ENCODE results near the gene GSTM2. TPM values are rescaled to one million over a fixed set of nuclear protein-coding genes. Genes with fewer than 3 reads are reported as not detected.

GSTM2 gene
- total RNA-seq, 1 experiment from 2014 or later = 0.84 TPM

DNA sequence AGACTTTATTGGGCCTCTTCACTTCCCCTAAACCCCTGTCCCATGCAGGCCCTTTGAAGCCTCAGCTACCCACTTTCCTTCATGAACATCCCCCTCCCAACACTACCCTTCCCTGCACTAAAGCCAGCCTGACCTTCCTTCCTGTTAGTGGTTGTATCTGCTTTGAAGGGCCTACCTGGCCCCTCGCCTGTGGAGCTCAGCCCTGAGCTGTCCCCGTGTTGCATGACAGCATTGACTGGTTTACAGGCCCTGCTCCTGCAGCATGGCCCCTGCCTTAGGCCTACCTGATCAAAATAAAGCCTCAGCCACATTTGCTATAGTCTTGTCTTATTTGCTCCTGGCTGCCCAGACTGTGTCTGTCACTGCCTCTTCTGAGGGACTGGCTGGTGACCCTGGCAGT lies 6.5 kb upstream of the GSTM2 start:
- Histone ChIP-seq H3K4me3 (ENCODE audit: low read depth, low read length) (no peak overlapping the region), H3K27me3 (replicated peaks; ENCODE audit: control insufficient read depth, insufficient read depth, low read length) (no peaks in the 10 kb centered on the region), H3K36me3 (ENCODE audit: control insufficient read depth, insufficient read depth, low read length) (no peaks in the 10 kb centered on the region), H3K4me1 (no peaks in the 10 kb centered on the region), H3K9me3 (no peaks in the 10 kb centered on the region)
- Mint-ChIP-seq H3K27ac (ENCODE audit: unreplicated experiment) (no peak overlapping the region), H3K4me3 (ENCODE audit: unreplicated experiment) (no peak overlapping the region), H3K4me1 (ENCODE audit: low read depth, unreplicated experiment) (peaks cover 6% of the 10 kb centered on the region), H3K27me3 (ENCODE audit: insufficient read depth, unreplicated experiment) (no peaks in the 10 kb centered on the region), H3K9me3 (ENCODE audit: unreplicated experiment) (no peaks in the 10 kb centered on the region), H3K36me3 (ENCODE audit: insufficient read depth, unreplicated experiment) (no peaks in the 10 kb centered on the region)
- ChIA-PET CTCF (no interaction called here), POLR2A (no interaction called here)
- intact Hi-C loops (cut with micrococcal nuclease; ENCODE audit: unreplicated experiment) = no loop called here
- TF ChIP-seq, protein P1, sequence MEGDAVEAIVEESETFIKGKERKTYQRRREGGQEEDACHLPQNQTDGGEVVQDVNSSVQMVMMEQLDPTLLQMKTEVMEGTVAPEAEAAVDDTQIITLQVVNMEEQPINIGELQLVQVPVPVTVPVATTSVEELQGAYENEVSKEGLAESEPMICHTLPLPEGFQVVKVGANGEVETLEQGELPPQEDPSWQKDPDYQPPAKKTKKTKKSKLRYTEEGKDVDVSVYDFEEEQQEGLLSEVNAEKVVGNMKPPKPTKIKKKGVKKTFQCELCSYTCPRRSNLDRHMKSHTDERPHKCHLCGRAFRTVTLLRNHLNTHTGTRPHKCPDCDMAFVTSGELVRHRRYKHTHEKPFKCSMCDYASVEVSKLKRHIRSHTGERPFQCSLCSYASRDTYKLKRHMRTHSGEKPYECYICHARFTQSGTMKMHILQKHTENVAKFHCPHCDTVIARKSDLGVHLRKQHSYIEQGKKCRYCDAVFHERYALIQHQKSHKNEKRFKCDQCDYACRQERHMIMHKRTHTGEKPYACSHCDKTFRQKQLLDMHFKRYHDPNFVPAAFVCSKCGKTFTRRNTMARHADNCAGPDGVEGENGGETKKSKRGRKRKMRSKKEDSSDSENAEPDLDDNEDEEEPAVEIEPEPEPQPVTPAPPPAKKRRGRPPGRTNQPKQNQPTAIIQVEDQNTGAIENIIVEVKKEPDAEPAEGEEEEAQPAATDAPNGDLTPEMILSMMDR (IDR thresholded peaks at IDR 0.05; ENCODE audit: insufficient read depth in 1 of 2, low read depth in 1 of 2, low read length in 1 of 2, severe bottlenecking in 1 of 2, unreplicated experiment in 1 of 2) = no peak
- BruUV-seq (replicated peaks) = no TSS peak
- DNase-seq = no peak

- intact Hi-C loops (cut with micrococcal nuclease; ENCODE audit: unreplicated experiment) = no loop called here
- Mint-ChIP-seq H3K36me3 (ENCODE audit: insufficient read depth, unreplicated experiment) (no peaks in the 10 kb centered on the region), H3K9me3 (ENCODE audit: unreplicated experiment) (no peaks in the 10 kb centered on the region), H3K27me3 (ENCODE audit: insufficient read depth, unreplicated experiment) (no peaks in the 10 kb centered on the region), H3K4me3 (ENCODE audit: unreplicated experiment) (no peak overlapping the region), H3K27ac (ENCODE audit: unreplicated experiment) (no peak overlapping the region), H3K4me1 (ENCODE audit: low read depth, unreplicated experiment) (no peaks in the 10 kb centered on the region)
- H3K4me3 ChIP-seq (ENCODE audit: low read depth, low read length) = no peak overlapping the region
- DNase-seq = no peak
- H3K4me1 ChIP-seq = no peaks in the 10 kb centered on the region
- POLR2A ChIA-PET = no interaction called here
- no peaks in the 10 kb centered on the region for H3K27me3 ChIP-seq (replicated peaks; ENCODE audit: control insufficient read depth, insufficient read depth, low read length)
- no TSS peak for BruUV-seq (replicated peaks)
- TF ChIP-seq, protein P1 (IDR thresholded peaks at IDR 0.05; ENCODE audit: insufficient read depth in 1 of 2, low read depth in 1 of 2, low read length in 1 of 2, severe bottlenecking in 1 of 2, unreplicated experiment in 1 of 2) = no peak
- no peaks in the 10 kb centered on the region for H3K9me3 ChIP-seq
- CTCF ChIA-PET = no interaction called here
- H3K36me3 ChIP-seq (ENCODE audit: control insufficient read depth, insufficient read depth, low read length) = no peaks in the 10 kb centered on the region
Observed at GRCh38 chr1:109664671-109665070, 3.2 kb upstream of the GSTM2 start.

GRCh38 chr1:109668123-109668775 lies 392 bp downstream of the GSTM2 start:
- Mint-ChIP-seq H3K9me3 (ENCODE audit: unreplicated experiment) (no peaks in the 10 kb centered on the region), H3K4me1 (ENCODE audit: low read depth, unreplicated experiment) (no peaks in the 10 kb centered on the region), H3K27me3 (ENCODE audit: insufficient read depth, unreplicated experiment) (no peaks in the 10 kb centered on the region), H3K4me3 (ENCODE audit: unreplicated experiment) (no peak overlapping the region), H3K27ac (ENCODE audit: unreplicated experiment) (no peak overlapping the region), H3K36me3 (ENCODE audit: insufficient read depth, unreplicated experiment) (no peaks in the 10 kb centered on the region)
- no peaks in the 10 kb centered on the region for H3K9me3 ChIP-seq
- H3K4me3 ChIP-seq (ENCODE audit: low read depth, low read length) = no peak overlapping the region
- no peaks in the 10 kb centered on the region for H3K4me1 ChIP-seq
- no peaks in the 10 kb centered on the region for H3K27me3 ChIP-seq (replicated peaks; ENCODE audit: control insufficient read depth, insufficient read depth, low read length)
- no peak for DNase-seq
- no TSS peak for BruUV-seq (replicated peaks)
- intact Hi-C loops (cut with micrococcal nuclease; ENCODE audit: unreplicated experiment) = no loop called here
- H3K36me3 ChIP-seq (ENCODE audit: control insufficient read depth, insufficient read depth, low read length) = no peaks in the 10 kb centered on the region
- ChIA-PET POLR2A (no interaction called here), CTCF (interaction anchor here (0.5 kb wide), 1 partner anchor 377 kb away, joined by 4 read pairs; no protein-coding TSS in a partner anchor)
- TF ChIP-seq, protein P1 (IDR thresholded peaks at IDR 0.05; ENCODE audit: insufficient read depth in 1 of 2, low read depth in 1 of 2, low read length in 1 of 2, severe bottlenecking in 1 of 2, unreplicated experiment in 1 of 2) = no peak
